IPS-18c (cell line): ENCODE measurements around the gene OR2J1.
"Not testable (repeated sequence)": the region's sequence is repeated elsewhere in the genome, so short reads cannot be mapped to it uniquely, and the experiment has no call there.

Source experiments
- H3K4me3 ChIP-seq: 2 replicates; pipeline ENCODE4 v1.7.0; 2013; ENCODE audit warnings: low read depth, mild to moderate bottlenecking, low read length, moderate library complexity; ENCODE audit not compliant: insufficient read depth
- H3K9me3 ChIP-seq: one replicate; pipeline ENCODE4 v1.6.1; 2013; ENCODE audit warnings: mild to moderate bottlenecking, low read length, moderate library complexity; ENCODE audit not compliant: control insufficient read depth, insufficient read depth

Gene OR2J1

GRCh38 chr6:29146179-29146578, 46.9 kb downstream of the OR2J1 start:
- no peak overlapping the region for H3K4me3 ChIP-seq

GRCh38 chr6:29147074-29147473, 47.8 kb downstream of the OR2J1 start:
- Histone ChIP-seq H3K4me3 (no peak overlapping the region), H3K9me3 (no peaks in the 10 kb centered on the region)

More at GRCh38 chr6:29146179-29146578, 46.9 kb downstream of the OR2J1 start:
- no peaks in the 10 kb centered on the region for H3K9me3 ChIP-seq

- H3K9me3 ChIP-seq, H3K4me3 ChIP-seq: not testable (repeated sequence)
Measured at GRCh38 chr6:29149444-29149843, 50.2 kb downstream of the OR2J1 start.
